ENCODE measurements around the gene MEX3C.

MEX3C gene

DNA sequence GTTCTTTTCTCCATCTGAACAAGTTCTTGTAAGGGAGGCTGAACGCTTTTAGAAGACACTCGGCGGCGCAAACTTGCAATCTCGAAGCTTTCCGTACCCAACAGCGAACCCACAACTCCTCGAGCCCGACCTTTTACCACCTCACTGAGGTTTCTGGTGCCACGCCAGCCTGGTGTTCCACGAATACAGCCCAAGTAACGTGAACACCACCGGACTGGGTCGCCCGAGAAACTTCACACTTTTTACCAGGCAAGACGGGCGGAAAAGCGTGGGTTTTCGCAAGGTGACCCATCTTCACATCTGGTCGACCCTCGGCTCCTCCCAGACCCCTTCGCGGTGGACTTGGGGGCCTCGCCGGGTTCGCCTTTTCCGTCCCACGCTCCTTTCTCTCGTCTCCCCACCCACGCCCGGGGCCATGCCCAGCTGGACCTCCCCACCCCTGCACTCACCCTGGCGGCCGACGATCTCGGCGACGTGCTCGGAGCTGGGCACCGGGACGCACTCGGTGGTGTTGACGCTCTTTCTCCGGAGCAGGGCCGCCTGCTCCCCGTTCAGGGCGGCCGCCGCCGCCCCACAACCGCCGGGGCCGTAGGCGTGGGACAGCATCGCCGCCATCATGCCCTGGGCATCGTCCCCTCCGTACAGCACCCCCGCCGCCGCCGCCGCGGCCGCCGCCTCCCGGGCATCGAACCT, 1.2 kb downstream of the MEX3C start:
- Histone ChIP-seq H3K4me3 (ENCODE audit: insufficient read length, low read depth) (peak overlapping the region; percentile 95), H3K9ac (ENCODE audit: insufficient read length, low read depth) (peak overlapping the region; percentile 98), H3K9me3 (ENCODE audit: insufficient read depth, low read length) (no peaks in the 10 kb centered on the region), H3K27me3 (ENCODE audit: insufficient read depth, insufficient read length) (no peaks in the 10 kb centered on the region), H3K4me1 (ENCODE audit: insufficient read depth, insufficient read length) (peaks cover 2% of the 10 kb centered on the region), H3K36me3 (ENCODE audit: insufficient read depth, insufficient read length, low read length) (peaks cover 14% of the 10 kb centered on the region)
- TF ChIP-seq SUZ12 (IDR thresholded peaks at IDR 0.05; ENCODE audit: extremely low read depth, insufficient read depth, insufficient read length): no peak
- TF ChIP-seq YY1 (IDR thresholded peaks at IDR 0.05; ENCODE audit: insufficient read depth, insufficient read length): no peak
- no peak for TF ChIP-seq ZNF274 (IDR thresholded peaks at IDR 0.05; ENCODE audit: low read depth, low read length)
- no peak for DNase-seq (ENCODE audit: low read depth, low spot score)

DNA sequence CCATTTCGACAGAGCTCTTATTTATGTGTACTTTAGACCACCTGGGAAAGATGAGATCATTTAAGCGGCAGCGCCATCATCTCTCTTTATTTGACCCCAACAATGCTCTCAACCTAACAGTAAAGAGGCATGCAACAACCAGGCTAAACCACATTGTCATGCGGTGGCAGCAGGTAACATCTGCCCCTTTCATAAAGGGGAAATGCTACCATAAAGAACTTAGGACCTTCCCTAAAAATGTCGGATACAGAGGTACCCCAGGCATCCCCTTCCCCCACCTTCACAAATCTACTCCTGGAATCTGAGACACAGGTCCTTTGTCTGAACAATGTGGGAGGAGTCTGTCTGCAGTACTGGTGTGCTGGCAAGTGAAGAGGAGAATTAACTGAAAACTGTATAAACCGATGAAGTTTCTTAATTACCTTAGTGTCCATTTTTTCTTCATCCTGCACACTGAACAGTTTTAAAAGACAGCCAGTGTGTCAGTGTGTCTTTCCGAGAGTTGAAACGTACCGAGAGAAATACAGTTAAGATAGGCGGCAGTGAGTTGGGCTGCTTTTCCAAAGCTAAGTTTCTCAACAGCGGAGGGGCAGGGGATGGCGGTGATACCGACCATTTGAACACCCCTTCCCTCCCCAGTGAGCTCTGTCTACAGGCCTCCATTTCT, 1.9 kb downstream of the MEX3C start:
- peaks cover 2% of the 10 kb centered on the region for H3K4me1 ChIP-seq (ENCODE audit: insufficient read depth, insufficient read length)
- TF ChIP-seq YY1 (IDR thresholded peaks at IDR 0.05; ENCODE audit: insufficient read depth, insufficient read length) (no peak), ZNF274 (IDR thresholded peaks at IDR 0.05; ENCODE audit: low read depth, low read length) (no peak), SUZ12 (IDR thresholded peaks at IDR 0.05; ENCODE audit: extremely low read depth, insufficient read depth, insufficient read length) (no peak)
- peak overlapping the region; percentile 95 for H3K4me3 ChIP-seq (ENCODE audit: insufficient read length, low read depth)
- H3K9me3 ChIP-seq (ENCODE audit: insufficient read depth, low read length): no peaks in the 10 kb centered on the region
- peaks cover 17% of the 10 kb centered on the region for H3K36me3 ChIP-seq (ENCODE audit: insufficient read depth, insufficient read length, low read length)
- H3K9ac ChIP-seq (ENCODE audit: insufficient read length, low read depth): peak overlapping the region; percentile 98
- DNase-seq (ENCODE audit: low read depth, low spot score): peak; percentile 61
- H3K27me3 ChIP-seq (ENCODE audit: insufficient read depth, insufficient read length): no peaks in the 10 kb centered on the region

DNA sequence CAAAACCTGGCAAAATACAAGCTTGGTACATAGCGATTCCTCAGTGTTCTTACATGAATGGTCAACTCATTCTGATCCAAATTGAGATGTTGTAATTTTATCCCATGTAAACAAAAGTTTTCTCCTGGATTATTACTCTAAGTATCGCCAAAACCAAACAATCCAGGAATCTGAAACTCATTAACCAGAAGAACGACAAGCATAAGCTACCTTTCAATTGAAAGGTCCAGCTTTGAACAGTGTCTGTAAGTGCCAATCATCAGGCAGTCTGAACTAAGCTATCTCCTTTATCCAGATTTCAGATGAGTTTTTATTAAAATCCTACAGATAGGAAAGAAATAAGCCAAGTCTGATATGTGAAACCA, 2.4 kb downstream of the MEX3C start:
- peak overlapping the region; percentile 95 for H3K4me3 ChIP-seq (ENCODE audit: insufficient read length, low read depth)
- no peak for TF ChIP-seq ZNF274 (IDR thresholded peaks at IDR 0.05; ENCODE audit: low read depth, low read length)
- TF ChIP-seq YY1 (IDR thresholded peaks at IDR 0.05; ENCODE audit: insufficient read depth, insufficient read length): no peak
- TF ChIP-seq SUZ12 (IDR thresholded peaks at IDR 0.05; ENCODE audit: extremely low read depth, insufficient read depth, insufficient read length): no peak
- no peaks in the 10 kb centered on the region for H3K9me3 ChIP-seq (ENCODE audit: insufficient read depth, low read length)
- peak overlapping the region; percentile 98 for H3K9ac ChIP-seq (ENCODE audit: insufficient read length, low read depth)
- H3K36me3 ChIP-seq (ENCODE audit: insufficient read depth, insufficient read length, low read length): peaks cover 21% of the 10 kb centered on the region
- peaks cover 2% of the 10 kb centered on the region for H3K4me1 ChIP-seq (ENCODE audit: insufficient read depth, insufficient read length)
- no peak for DNase-seq (ENCODE audit: low read depth, low spot score)
- H3K27me3 ChIP-seq (ENCODE audit: insufficient read depth, insufficient read length): no peaks in the 10 kb centered on the region

GRCh38 chr18:51194604-51195003, 2.9 kb downstream of the MEX3C start:
- H3K9me3 ChIP-seq (ENCODE audit: insufficient read depth, low read length): no peaks in the 10 kb centered on the region
- TF ChIP-seq SUZ12 (IDR thresholded peaks at IDR 0.05; ENCODE audit: extremely low read depth, insufficient read depth, insufficient read length): no peak
- no peak for TF ChIP-seq ZNF274 (IDR thresholded peaks at IDR 0.05; ENCODE audit: low read depth, low read length)
- TF ChIP-seq YY1 (IDR thresholded peaks at IDR 0.05; ENCODE audit: insufficient read depth, insufficient read length): no peak
- DNase-seq (ENCODE audit: low read depth, low spot score): no peak
- peak overlapping the region; percentile 98 for H3K9ac ChIP-seq (ENCODE audit: insufficient read length, low read depth)
- H3K4me1 ChIP-seq (ENCODE audit: insufficient read depth, insufficient read length): peaks cover 2% of the 10 kb centered on the region
- no peaks in the 10 kb centered on the region for H3K27me3 ChIP-seq (ENCODE audit: insufficient read depth, insufficient read length)
- H3K36me3 ChIP-seq (ENCODE audit: insufficient read depth, insufficient read length, low read length): peaks cover 23% of the 10 kb centered on the region
- peak overlapping the region; percentile 95 for H3K4me3 ChIP-seq (ENCODE audit: insufficient read length, low read depth)

GRCh38 chr18:51193621-51194287, 3.7 kb downstream of the MEX3C start:
- Histone ChIP-seq H3K36me3 (ENCODE audit: insufficient read depth, insufficient read length, low read length) (peaks cover 27% of the 10 kb centered on the region), H3K9me3 (ENCODE audit: insufficient read depth, low read length) (no peaks in the 10 kb centered on the region), H3K27me3 (ENCODE audit: insufficient read depth, insufficient read length) (no peaks in the 10 kb centered on the region), H3K4me1 (ENCODE audit: insufficient read depth, insufficient read length) (no peaks in the 10 kb centered on the region), H3K4me3 (ENCODE audit: insufficient read length, low read depth) (no peak overlapping the region), H3K9ac (ENCODE audit: insufficient read length, low read depth) (no peak overlapping the region)
- TF ChIP-seq ZNF274 (IDR thresholded peaks at IDR 0.05; ENCODE audit: low read depth, low read length) (no peak), SUZ12 (IDR thresholded peaks at IDR 0.05; ENCODE audit: extremely low read depth, insufficient read depth, insufficient read length) (no peak), YY1 (IDR thresholded peaks at IDR 0.05; ENCODE audit: insufficient read depth, insufficient read length) (no peak)
- no peak for DNase-seq (ENCODE audit: low read depth, low spot score)

DNA sequence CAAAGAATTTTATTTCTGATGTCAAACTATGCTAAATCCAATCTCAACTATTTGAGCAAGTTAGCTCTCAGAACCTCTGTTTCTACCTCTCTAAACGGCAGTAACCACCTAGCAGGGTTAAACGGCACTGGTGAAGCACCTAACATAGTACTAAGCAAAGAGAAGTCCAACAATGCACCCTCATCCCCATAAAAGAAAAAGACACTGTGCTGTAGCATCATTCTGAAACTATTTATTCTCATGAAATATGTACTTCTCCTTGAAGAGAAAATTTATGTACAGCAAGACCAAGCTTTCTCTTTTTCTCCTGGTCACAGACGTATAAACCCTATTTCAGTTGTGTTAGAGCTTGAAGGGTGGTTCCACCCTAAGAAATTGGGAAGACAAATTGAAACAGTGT, 4.8 kb downstream of the MEX3C start:
- no peak for DNase-seq (ENCODE audit: low read depth, low spot score)
- Histone ChIP-seq H3K9me3 (ENCODE audit: insufficient read depth, low read length) (no peaks in the 10 kb centered on the region), H3K9ac (ENCODE audit: insufficient read length, low read depth) (no peak overlapping the region), H3K27me3 (ENCODE audit: insufficient read depth, insufficient read length) (no peaks in the 10 kb centered on the region), H3K36me3 (ENCODE audit: insufficient read depth, insufficient read length, low read length) (peaks cover 31% of the 10 kb centered on the region), H3K4me3 (ENCODE audit: insufficient read length, low read depth) (no peak overlapping the region), H3K4me1 (ENCODE audit: insufficient read depth, insufficient read length) (no peaks in the 10 kb centered on the region)
- TF ChIP-seq YY1 (IDR thresholded peaks at IDR 0.05; ENCODE audit: insufficient read depth, insufficient read length) (no peak), ZNF274 (IDR thresholded peaks at IDR 0.05; ENCODE audit: low read depth, low read length) (no peak), SUZ12 (IDR thresholded peaks at IDR 0.05; ENCODE audit: extremely low read depth, insufficient read depth, insufficient read length) (no peak)

DNA sequence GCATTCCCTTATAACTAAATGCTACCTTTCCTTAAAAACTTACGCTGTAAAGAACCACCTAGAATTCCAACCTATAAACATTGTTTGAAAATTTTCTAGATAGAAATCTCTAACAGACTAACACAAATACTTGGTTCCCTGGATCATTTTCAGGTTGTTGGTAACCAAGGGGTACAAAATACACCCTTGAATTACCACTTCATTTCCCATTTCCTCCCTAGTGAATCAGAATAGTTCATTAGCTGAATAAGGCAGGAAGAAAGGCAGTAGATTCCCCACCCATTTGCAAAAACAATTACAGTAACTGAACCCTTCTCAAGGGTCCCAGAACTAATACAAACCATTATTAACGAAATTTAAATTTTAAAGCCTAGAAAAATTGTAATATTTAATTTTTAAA, 5.5 kb downstream of the MEX3C start:
- Histone ChIP-seq H3K9me3 (ENCODE audit: insufficient read depth, low read length) (no peaks in the 10 kb centered on the region), H3K27me3 (ENCODE audit: insufficient read depth, insufficient read length) (no peaks in the 10 kb centered on the region), H3K9ac (ENCODE audit: insufficient read length, low read depth) (no peak overlapping the region), H3K4me1 (ENCODE audit: insufficient read depth, insufficient read length) (no peaks in the 10 kb centered on the region), H3K36me3 (ENCODE audit: insufficient read depth, insufficient read length, low read length) (peaks cover 31% of the 10 kb centered on the region), H3K4me3 (ENCODE audit: insufficient read length, low read depth) (no peak overlapping the region)
- TF ChIP-seq SUZ12 (IDR thresholded peaks at IDR 0.05; ENCODE audit: extremely low read depth, insufficient read depth, insufficient read length) (no peak), ZNF274 (IDR thresholded peaks at IDR 0.05; ENCODE audit: low read depth, low read length) (no peak), YY1 (IDR thresholded peaks at IDR 0.05; ENCODE audit: insufficient read depth, insufficient read length) (no peak)
- DNase-seq (ENCODE audit: low read depth, low spot score): no peak

All from NT2/D1 (cell line).